Spleen (tissue), 11 donors: ENCODE data around the gene RBMS3. TPM values are rescaled to one million over a fixed set of nuclear protein-coding genes. Genes with fewer than 3 reads are reported as not detected.

Experiments used
- DNase-seq: peaks from one replicate; pipeline ENCODE4 v3.0.0-alpha.2; 2020
- H3K27ac ChIP-seq, 8 donors: fragments of 200-600 bp; sonication (generic) in 7 of 8; 1 replicate in 4 of 8; 2 replicates in 4 of 8; pipeline versions ENCODE4 v1.5.0 to v1.8.0; 2016 to 2021; ENCODE audit warnings: inconsistent platforms in 4 of 8, mild to moderate bottlenecking in 4 of 8, moderate library complexity in 1 of 8
- H3K27me3 ChIP-seq, 7 donors: fragments of 200-600 bp; sonication (generic) in 6 of 7; replicated peaks in 1 of 7; 1 replicate in 4 of 7; 2 replicates in 3 of 7; pipeline versions ENCODE4 v1.5.0 to v1.8.0; 2016 to 2021; ENCODE audit warnings: inconsistent platforms in 3 of 7, mild to moderate bottlenecking in 1 of 7
- H3K36me3 ChIP-seq, 6 donors: fragments of 200-600 bp; sonication (generic) in 5 of 6; 1 replicate in 4 of 6; 2 replicates in 2 of 6; pipeline versions ENCODE4 v1.5.0 to v1.8.0; 2016 to 2021; ENCODE audit warnings: inconsistent platforms in 2 of 6
- H3K4me1 ChIP-seq, 6 donors: fragments of 200-600 bp; sonication (generic) in 5 of 6; 1 replicate in 3 of 6; 2 replicates in 3 of 6; pipeline versions ENCODE4 v1.5.0 to v1.8.0; 2016 to 2021; ENCODE audit warnings: inconsistent platforms in 3 of 6
- H3K4me3 ChIP-seq, 8 donors: fragments of 200-600 bp; sonication (generic) in 7 of 8; 1 replicate in 4 of 8; 2 replicates in 4 of 8; pipeline versions ENCODE4 v1.5.0 to v1.8.0; 2016 to 2021; ENCODE audit warnings: inconsistent platforms in 4 of 8, mild to moderate bottlenecking in 4 of 8, moderate library complexity in 2 of 8
- H3K9me3 ChIP-seq, 8 donors: fragments of 200-600 bp; sonication (generic) in 7 of 8; 1 replicate in 4 of 8; 2 replicates in 4 of 8; pipeline versions ENCODE4 v1.5.0 to v1.8.0; 2016 to 2021; ENCODE audit warnings: inconsistent platforms in 4 of 8
- CTCF ChIP-seq, 11 experiments: fragments of 200-600 bp in 7 of 11; fragments of 450-650 bp in 4 of 11; sonication (generic) in 4 of 11; IDR thresholded peaks in 8 of 11; conservative IDR thresholded peaks in 3 of 11; 1 replicate in 7 of 11; 2 replicates in 4 of 11; pipeline versions ENCODE4 v1.4.0 to v1.8.0; 2016 to 2021; ENCODE audit warnings: antibody characterized with exemption in 11 of 11, inconsistent platforms in 4 of 11, mild to moderate bottlenecking in 1 of 11
- POLR2A ChIP-seq, 3 donors: fragments of 450-650 bp; IDR thresholded peaks; one replicate each; pipeline ENCODE4 v1.5.1; 2017; ENCODE audit warnings: antibody characterized with exemption in 3 of 3, mild to moderate bottlenecking in 1 of 3
- POLR2AphosphoS5 ChIP-seq, 3 donors: sonication (generic); formaldehyde crosslinking; IDR thresholded peaks; one replicate each; pipeline ENCODE4 v1.5.1; 2017; ENCODE audit warnings: antibody characterized with exemption in 3 of 3
- WGBS, 5 donors: extraction: QIAGEN DNeasy Blood & Tissue Kit in 3 of 5; methylation state at CpG; one replicate each; pipeline versions ENCODE4 v1.1.5 to v1.1.7; 2013 to 2018; 5-methylcytosine and 5-hydroxymethylcytosine counted together
- intact Hi-C: fragments of 100-400 bp; cut with DNase I; formaldehyde crosslinking; loops from one replicate; pipeline ENCODE4 v1.15.0; 2023; ENCODE audit warnings: low total_unique reads
- polyA plus RNA-seq, 3 donors: library from polyadenylated mRNA; stranded (reverse); fragments of 200-250 nt; gene quantifications; one replicate each; pipeline ENCODE4 v1.2.1, GENCODE V29; 2013
- total RNA-seq, 7 donors: library from RNA; depleted of rRNA in 3 of 7; stranded (reverse); fragments of >200 nt in 3 of 7; fragmentation: NEBNext Ultra II Directional in 4 of 7; extraction: Animal tissue kit (Norgen Biotek cat#: 25700) in 4 of 7; gene quantifications; one replicate each; pipeline versions ENCODE4 v1.1.0 to v1.2.1, GENCODE V29; 2016 to 2021
- donor health status: healthy with polysubstance abuse.
- donor health status: DM: no; HTN: no; CAD: no; lungs with moderate emphysema.
- donor health status: DM: no; HTN: no; CAD: no.
- donor health status: Bipolar disorder and iron deficiency.
- donor health status: healthy.
- donor health status: DM: no; HTN: no; CAD: no.
- donor health status: DM: yes; HTN: yes; CAD: no.

The RBMS3 gene
- total and polyA plus RNA-seq, 10 donors: 2.6 to 81.9 (median 52.5) TPM

- no peak overlapping the region for H3K4me3 ChIP-seq
- no peak overlapping the region for H3K27ac ChIP-seq
- H3K4me1 ChIP-seq: no peaks in the 10 kb centered on the region
- peaks cover 0 to 14% (median 6%) of the 10 kb centered on the region in 8 donors for H3K9me3 ChIP-seq
- no peak for TF ChIP-seq POLR2AphosphoS5 (IDR thresholded peaks at IDR 0.05)
- intact Hi-C loops: no loop called here
- no peaks in the 10 kb centered on the region for H3K27me3 ChIP-seq
- no peaks in the 10 kb centered on the region for H3K36me3 ChIP-seq
- WGBS, 5 donors: 65 to 82% (median 77%) methylated on average over 1 of the region's 1 CpG
- DNase-seq: no peak
Observed at GRCh38 chr3:29777869-29778268, 497.0 kb downstream of the RBMS3 start.

GRCh38 chr3:29789686-29790085, 508.8 kb downstream of the RBMS3 start:
- TF ChIP-seq CTCF (IDR thresholded peaks at IDR 0.05 in 8 of 11, conservative IDR thresholded peaks at IDR 0.05 in 3 of 11) (no peak), POLR2A (IDR thresholded peaks at IDR 0.05) (no peak), POLR2AphosphoS5 (IDR thresholded peaks at IDR 0.05) (no peak)
- intact Hi-C loops: no loop called here
- 73 to 92% (median 83%) methylated on average over 1 of the region's 1 CpG for WGBS, 5 donors
- Histone ChIP-seq H3K9me3 (peaks cover 0 to 9% (median 0%) of the 10 kb centered on the region in 8 donors), H3K27me3 (no peaks in the 10 kb centered on the region), H3K4me3 (no peak overlapping the region), H3K27ac (no peak overlapping the region), H3K36me3 (no peaks in the 10 kb centered on the region), H3K4me1 (no peaks in the 10 kb centered on the region)
- DNase-seq: no peak

GRCh38 chr3:29796808-29797207, 515.9 kb downstream of the RBMS3 start:
- no peaks in the 10 kb centered on the region for H3K27me3 ChIP-seq
- no peak overlapping the region for H3K27ac ChIP-seq
- no peak overlapping the region for H3K4me3 ChIP-seq
- no peak for TF ChIP-seq CTCF (IDR thresholded peaks at IDR 0.05 in 8 of 11, conservative IDR thresholded peaks at IDR 0.05 in 3 of 11)
- no peak for TF ChIP-seq POLR2AphosphoS5 (IDR thresholded peaks at IDR 0.05)
- TF ChIP-seq POLR2A (IDR thresholded peaks at IDR 0.05): no peak
- no peak for DNase-seq
- H3K9me3 ChIP-seq: no peaks in the 10 kb centered on the region
- 84 to 99% (median 96%) methylated on average over 8 of the region's 8 CpGs for WGBS, 5 donors
- no peaks in the 10 kb centered on the region for H3K4me1 ChIP-seq
- no peaks in the 10 kb centered on the region for H3K36me3 ChIP-seq
- intact Hi-C loops: no loop called here

- no peaks in the 10 kb centered on the region for H3K27me3 ChIP-seq
- WGBS, 5 donors: 89 to 96% (median 92%) methylated on average over 4 of the region's 4 CpGs
- intact Hi-C loops: no loop called here
- H3K9me3 ChIP-seq: no peaks in the 10 kb centered on the region
- no peaks in the 10 kb centered on the region for H3K36me3 ChIP-seq
- DNase-seq: no peak
- no peaks in the 10 kb centered on the region for H3K4me1 ChIP-seq
- H3K27ac ChIP-seq: no peak overlapping the region
- no peak overlapping the region for H3K4me3 ChIP-seq
- TF ChIP-seq POLR2AphosphoS5 (IDR thresholded peaks at IDR 0.05): no peak
- TF ChIP-seq CTCF (IDR thresholded peaks at IDR 0.05 in 8 of 11, conservative IDR thresholded peaks at IDR 0.05 in 3 of 11): no peak
- TF ChIP-seq POLR2A (IDR thresholded peaks at IDR 0.05): no peak
Observed at GRCh38 chr3:29802057-29802456, 521.2 kb downstream of the RBMS3 start.

- Histone ChIP-seq H3K4me1 (no peaks in the 10 kb centered on the region), H3K4me3 (no peak overlapping the region), H3K9me3 (no peaks in the 10 kb centered on the region), H3K27ac (no peak overlapping the region), H3K27me3 (no peaks in the 10 kb centered on the region), H3K36me3 (no peaks in the 10 kb centered on the region)
- TF ChIP-seq CTCF (IDR thresholded peaks at IDR 0.05 in 8 of 11, conservative IDR thresholded peaks at IDR 0.05 in 3 of 11): no peak
- intact Hi-C loops: no loop called here
- no peak for DNase-seq
Observed at GRCh38 chr3:29804044-29804443, 523.2 kb downstream of the RBMS3 start.
